Gastroesophageal sphincter (tissue), 2 donors: ENCODE measurements around the gene RAB24.

Experiments
- POLR2A ChIP-seq, 2 donors: fragments of 450-650 bp; IDR thresholded peaks; one replicate each; pipeline ENCODE4 v1.6.1; 2017; ENCODE audit warnings: antibody characterized with exemption in 2 of 2, mild to moderate bottlenecking in 2 of 2, moderate library complexity in 1 of 2
- POLR2AphosphoS5 ChIP-seq: sonication (generic); formaldehyde crosslinking; IDR thresholded peaks from one replicate; pipeline ENCODE4 v1.6.1; 2017; ENCODE audit warnings: antibody characterized with exemption

DNA sequence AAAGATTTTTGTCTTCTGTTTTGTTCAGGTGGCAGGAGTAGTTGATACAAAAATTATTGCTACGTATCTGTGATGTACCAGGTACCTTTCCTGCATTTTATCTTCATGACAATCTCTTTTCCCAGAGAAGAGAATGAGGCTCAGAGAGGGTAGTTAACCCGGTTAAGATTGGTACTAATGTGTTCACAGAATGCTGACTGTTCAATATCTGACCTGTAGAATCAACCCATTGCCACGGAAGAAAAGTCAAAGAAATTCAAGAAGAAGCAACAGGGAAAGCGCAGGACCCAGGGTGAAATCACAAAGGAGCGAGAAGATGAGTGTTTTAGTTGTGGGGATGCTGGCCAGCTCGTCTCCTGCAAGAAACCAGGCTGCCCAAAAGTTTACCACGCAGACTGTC, 11.8 kb downstream of the RAB24 start:
- TF ChIP-seq POLR2A (IDR thresholded peaks at IDR 0.05) (no peak), POLR2AphosphoS5 (no peak)
